Lower leg skin (tissue), 4 donors: Measurements from ENCODE around the gene GRB14. TPM values are rescaled to one million over a fixed set of nuclear protein-coding genes. Genes with fewer than 3 reads are reported as not detected.

Experiments used
- DNase-seq, 2 donors: peaks; one replicate each; pipeline ENCODE4 v3.0.0-alpha.2; 2019; ENCODE audit warnings: low spot score in 2 of 2
- H3K4me3 ChIP-seq: fragments of 200-600 bp; sonication (generic); 2 replicates; pipeline ENCODE4 v1.5.1; 2017; ENCODE audit warnings: mild to moderate bottlenecking, low read depth; ENCODE audit not compliant: poor library complexity, severe bottlenecking
- POLR2A ChIP-seq, 2 donors: fragments of 450-650 bp; IDR thresholded peaks; one replicate each; pipeline ENCODE4 v1.6.1; 2016 to 2017; ENCODE audit warnings: antibody characterized with exemption in 2 of 2, mild to moderate bottlenecking in 1 of 2, moderate library complexity in 1 of 2
- WGBS, 2 donors: methylation state at CpG; one replicate each; pipeline ENCODE4 v1.1.5; 2018; 5-methylcytosine and 5-hydroxymethylcytosine counted together
- intact Hi-C: fragments of 100-400 bp; cut with DNase I; formaldehyde crosslinking; loops from one replicate; pipeline ENCODE4 v1.15.0; 2023; ENCODE audit warnings: low total_unique reads
- total RNA-seq, 4 donors: library from RNA; depleted of rRNA; stranded (reverse); fragments of >200 nt; gene quantifications; one replicate each; pipeline ENCODE4 v1.1.0, GENCODE V29; 2016
- TF ChIP-seq, protein P1 (sequence below), 3 donors: fragments of 450-650 bp; IDR thresholded peaks; one replicate each; pipeline ENCODE4 v1.5.1; 2016; ENCODE audit warnings: antibody characterized with exemption in 3 of 3, mild to moderate bottlenecking in 3 of 3, moderate library complexity in 2 of 3

The GRB14 gene
- total RNA-seq, 4 donors from 2014 or later, result 0.13 to 7.5 (median 4.6) TPM

DNA sequence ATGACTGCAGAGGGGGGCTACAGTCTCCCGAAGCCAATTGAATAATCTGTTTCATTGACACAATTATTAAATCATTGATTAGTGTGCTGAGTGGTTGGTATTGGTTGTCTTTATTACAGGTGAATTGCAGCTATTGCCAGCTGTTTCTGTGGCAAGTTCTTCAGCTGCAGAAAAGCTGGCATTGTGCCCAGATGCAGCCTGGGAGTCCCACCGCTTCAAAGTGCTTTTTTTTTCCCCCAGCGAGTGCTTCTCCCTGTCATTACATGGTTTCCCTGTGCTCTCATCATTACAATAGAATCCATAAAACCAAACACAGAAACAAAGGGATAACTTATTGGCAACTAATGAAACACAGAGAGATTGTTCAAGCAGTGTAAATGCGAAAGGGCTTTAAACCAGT is 164.7 kb downstream of the GRB14 start:
- TF ChIP-seq, protein P1, sequence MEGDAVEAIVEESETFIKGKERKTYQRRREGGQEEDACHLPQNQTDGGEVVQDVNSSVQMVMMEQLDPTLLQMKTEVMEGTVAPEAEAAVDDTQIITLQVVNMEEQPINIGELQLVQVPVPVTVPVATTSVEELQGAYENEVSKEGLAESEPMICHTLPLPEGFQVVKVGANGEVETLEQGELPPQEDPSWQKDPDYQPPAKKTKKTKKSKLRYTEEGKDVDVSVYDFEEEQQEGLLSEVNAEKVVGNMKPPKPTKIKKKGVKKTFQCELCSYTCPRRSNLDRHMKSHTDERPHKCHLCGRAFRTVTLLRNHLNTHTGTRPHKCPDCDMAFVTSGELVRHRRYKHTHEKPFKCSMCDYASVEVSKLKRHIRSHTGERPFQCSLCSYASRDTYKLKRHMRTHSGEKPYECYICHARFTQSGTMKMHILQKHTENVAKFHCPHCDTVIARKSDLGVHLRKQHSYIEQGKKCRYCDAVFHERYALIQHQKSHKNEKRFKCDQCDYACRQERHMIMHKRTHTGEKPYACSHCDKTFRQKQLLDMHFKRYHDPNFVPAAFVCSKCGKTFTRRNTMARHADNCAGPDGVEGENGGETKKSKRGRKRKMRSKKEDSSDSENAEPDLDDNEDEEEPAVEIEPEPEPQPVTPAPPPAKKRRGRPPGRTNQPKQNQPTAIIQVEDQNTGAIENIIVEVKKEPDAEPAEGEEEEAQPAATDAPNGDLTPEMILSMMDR (IDR thresholded peaks at IDR 0.05), result no peak
- TF ChIP-seq POLR2A (IDR thresholded peaks at IDR 0.05), result no peak
- intact Hi-C loops, result no loop called here
- no peak for DNase-seq
- 21 to 28% methylated on average over 4 of the region's 4 CpGs for WGBS, 2 donors
- no peak overlapping the region for H3K4me3 ChIP-seq

DNA sequence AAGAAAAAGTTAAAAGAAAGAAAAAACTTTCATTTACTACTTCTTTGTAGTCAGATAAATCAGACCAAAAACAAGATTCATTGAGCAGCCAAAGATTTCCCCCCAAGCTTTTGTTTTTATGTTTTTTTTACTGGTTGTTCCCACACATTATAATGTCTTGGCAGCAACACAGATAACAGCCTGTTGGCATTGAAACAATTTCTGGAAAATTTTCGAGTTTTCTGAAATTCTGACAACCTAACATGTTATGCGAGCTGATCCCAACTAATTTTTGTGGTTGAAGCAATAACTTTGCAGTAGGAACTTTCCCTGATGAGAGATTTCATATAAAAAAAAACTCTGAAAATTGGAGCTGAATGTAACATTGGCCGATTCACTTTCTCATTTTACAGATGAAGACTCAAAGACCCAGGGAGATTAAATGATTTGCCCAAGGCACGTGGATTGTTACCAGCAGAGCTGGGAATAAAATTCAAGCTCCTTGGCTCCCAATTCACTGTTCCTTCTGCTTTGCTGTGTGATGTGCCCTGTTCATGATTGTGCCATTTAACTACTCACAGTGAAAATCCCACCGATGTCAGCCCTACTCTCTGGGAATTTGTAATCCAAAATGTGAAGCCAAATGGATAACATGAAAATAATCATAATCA is 167.5 kb downstream of the GRB14 start:
- TF ChIP-seq, protein P1 (IDR thresholded peaks at IDR 0.05), result no peak
- TF ChIP-seq POLR2A (IDR thresholded peaks at IDR 0.05), result no peak
- H3K4me3 ChIP-seq, result no peak overlapping the region
- no peak for DNase-seq
- WGBS, 2 donors, result 38 to 46% methylated on average over 5 of the region's 5 CpGs
- intact Hi-C loops, result no loop called here

DNA sequence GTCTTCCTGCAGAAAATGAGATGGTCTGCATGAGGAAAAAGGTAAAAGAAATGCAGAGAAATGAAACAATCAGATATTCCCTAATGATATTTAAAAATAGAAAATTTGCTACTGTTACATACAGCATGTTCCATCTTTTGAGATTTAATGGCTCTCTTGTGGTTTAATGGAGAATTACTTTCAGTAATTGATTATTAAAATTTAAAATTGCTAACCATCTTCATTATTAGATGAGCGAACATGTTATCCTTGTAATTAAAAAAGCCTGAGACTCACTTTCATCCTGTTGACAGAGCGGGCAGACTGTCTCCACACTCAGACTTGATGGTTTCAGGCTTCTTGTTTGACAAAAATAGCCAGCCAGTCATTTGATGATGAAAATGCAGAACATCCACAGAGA is 171.0 kb downstream of the GRB14 start:
- H3K4me3 ChIP-seq, result no peak overlapping the region
- intact Hi-C loops, result no loop called here
- DNase-seq, result no peak
- WGBS, 2 donors, result 82 to 87% methylated on average over 2 of the region's 2 CpGs
- TF ChIP-seq POLR2A (IDR thresholded peaks at IDR 0.05), result no peak
- TF ChIP-seq, protein P1 (IDR thresholded peaks at IDR 0.05), result no peak

DNA sequence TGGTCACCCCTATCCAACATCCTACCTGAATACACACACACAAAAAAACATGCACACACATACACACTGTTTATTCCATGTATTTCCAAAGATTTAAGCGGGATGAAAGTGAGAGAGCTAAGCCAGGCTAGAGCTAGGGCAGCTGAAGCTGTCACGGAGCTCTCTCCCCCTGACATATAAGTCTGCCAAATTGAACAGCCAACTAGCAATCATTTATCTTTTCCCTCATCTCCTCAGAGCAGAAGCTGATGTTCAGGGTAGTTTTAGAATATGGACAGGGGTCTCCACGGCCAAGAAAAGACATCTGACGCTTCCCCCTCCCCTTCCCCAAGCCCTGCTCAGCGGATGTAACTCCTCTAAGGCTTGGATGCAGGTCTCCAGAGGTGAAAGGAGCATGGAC is 171.6 kb downstream of the GRB14 start:
- no peak for DNase-seq
- no peak overlapping the region for H3K4me3 ChIP-seq
- intact Hi-C loops, result no loop called here
- WGBS, 2 donors, result 66 to 69% methylated on average over 5 of the region's 5 CpGs
- no peak for TF ChIP-seq POLR2A (IDR thresholded peaks at IDR 0.05)
- TF ChIP-seq, protein P1 (IDR thresholded peaks at IDR 0.05), result no peak

DNA sequence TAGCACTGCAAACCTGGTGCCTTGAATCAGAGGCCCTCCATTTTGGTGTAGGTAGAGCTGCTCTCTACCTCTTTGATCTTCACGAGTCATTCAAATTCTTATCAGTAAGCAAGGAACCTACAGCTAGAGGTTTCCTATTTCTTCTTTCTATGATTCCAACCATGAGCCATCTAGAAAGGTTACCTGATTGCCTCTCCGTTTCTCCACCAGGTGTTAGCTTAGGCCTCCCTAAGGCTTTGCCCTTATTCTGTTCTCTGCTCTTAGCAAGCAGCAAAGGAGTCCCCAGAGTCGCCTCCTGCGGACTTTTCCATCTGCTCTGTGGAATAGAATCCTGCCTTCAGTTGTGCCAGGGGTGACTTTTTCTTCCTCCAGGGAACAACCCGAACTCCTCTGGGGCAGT is 173.6 kb downstream of the GRB14 start:
- no peak for DNase-seq
- intact Hi-C loops, result no loop called here
- H3K4me3 ChIP-seq, result no peak overlapping the region
- 72 to 82% methylated on average over 5 of the region's 5 CpGs for WGBS, 2 donors
- TF ChIP-seq POLR2A (IDR thresholded peaks at IDR 0.05), result no peak
- TF ChIP-seq, protein P1 (IDR thresholded peaks at IDR 0.05), result no peak

Other genes starting within 250 kb of the GRB14 start
- gene COBLL1, start 220.3 kb upstream of the GRB14 start, total RNA-seq, result 10 to 100 TPM; 43.2 to 97.3 (median 68.6) TPM